UCSD-AML1 (cell line): ENCODE data around the gene DNAJB5.
"Not testable (repeated sequence)": the region's sequence is repeated elsewhere in the genome, so short reads cannot be mapped to it uniquely, and the experiment has no call there.

ENCODE experiments used
- DNase-seq: peaks from one replicate; lab custom pipeline; 2025; ENCODE audit not compliant: unreplicated experiment; lab: John Stamatoyannopoulos, UW

DNAJB5 gene

DNA sequence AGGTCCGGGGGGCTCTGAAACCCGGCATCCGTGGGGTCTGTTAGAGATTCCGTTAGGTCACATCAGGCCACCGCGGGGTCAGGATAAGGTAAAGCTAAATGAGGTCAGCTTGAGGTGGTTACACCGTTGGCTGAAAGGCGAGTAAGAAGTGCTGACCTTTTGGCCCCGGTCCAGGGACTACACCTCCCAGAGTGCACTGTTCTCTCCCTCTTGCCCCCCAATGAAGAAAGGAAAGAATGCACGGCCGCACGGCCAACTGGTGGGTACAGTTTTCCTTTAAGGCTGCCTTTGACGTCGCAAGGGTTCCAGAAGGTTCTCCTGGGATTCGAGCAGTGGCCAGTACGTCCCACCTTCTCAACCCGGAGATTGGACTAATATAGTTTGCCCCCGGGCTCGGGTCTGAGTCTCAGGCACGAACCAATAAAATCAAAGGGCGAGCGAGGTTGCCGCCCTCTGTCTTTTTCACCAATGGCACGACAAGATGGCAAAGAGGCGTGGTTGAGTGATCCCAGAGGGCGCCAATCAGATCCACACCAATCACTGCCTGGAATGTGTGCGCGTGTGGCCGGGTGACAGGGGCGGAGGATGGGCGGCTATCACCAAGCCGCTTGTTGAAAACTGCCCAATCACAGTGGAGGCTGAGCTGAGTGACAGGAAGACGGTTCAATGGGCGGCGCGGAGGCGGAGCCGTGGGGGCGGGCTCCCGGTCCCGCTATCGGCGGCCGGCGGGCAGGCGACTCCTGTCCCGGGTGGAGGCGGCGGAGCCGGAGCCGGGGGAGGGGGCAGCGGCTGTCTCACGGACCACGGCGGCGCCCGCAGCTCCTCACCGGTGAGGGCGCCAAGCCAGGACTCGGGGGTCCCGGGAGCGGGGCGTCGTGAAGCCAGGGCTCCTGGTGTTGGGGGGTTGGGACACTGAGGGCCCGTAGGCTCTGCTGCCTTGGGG, at the start of gene DNAJB5:
Gene DNAJB5 (plus strand): TSS at position 743 of the 943 bp plus-strand sequence. CDS start 886 bp downstream, outside the sequence.
- peak; percentile 94 for DNase-seq

DNA sequence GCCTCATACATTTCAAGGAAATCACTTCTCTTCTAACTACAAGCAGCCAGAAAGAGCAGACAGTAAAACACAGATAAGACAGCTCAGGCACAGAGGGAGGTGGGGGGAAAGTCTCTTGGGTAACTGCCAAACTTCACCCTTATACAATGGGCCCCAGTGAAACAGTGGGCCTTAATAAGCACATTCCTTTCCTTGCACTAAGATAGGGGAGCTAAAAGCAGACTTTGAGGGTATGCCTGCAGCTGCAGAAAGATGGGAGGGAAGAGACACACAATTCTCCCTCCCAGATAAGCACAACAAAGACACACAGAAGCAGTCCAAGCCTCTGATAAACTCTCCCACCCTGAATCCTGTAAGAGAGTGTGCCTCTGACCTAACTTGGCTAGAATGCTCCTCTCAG, 49.6 kb upstream of the DNAJB5 start:
- DNase-seq, result not testable (repeated sequence)

DNA sequence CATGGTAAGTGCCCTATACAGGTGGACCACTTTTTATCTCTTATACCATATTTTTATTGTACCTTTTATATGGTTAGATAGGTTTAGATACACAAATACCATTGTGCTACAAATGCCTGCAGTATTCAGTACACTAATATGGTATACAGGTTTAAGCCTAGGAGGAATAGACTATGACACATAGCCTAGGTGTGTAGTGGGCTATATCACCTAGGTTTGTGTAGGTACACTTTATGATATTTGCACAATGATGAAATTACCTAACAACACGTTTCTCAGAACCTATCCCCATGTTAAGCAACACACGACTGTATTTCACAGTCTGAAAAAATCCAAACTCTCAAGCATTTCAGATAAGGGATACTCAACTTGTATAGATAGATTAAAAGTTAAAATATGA, 41.1 kb upstream of the DNAJB5 start:
- no peak for DNase-seq

DNA sequence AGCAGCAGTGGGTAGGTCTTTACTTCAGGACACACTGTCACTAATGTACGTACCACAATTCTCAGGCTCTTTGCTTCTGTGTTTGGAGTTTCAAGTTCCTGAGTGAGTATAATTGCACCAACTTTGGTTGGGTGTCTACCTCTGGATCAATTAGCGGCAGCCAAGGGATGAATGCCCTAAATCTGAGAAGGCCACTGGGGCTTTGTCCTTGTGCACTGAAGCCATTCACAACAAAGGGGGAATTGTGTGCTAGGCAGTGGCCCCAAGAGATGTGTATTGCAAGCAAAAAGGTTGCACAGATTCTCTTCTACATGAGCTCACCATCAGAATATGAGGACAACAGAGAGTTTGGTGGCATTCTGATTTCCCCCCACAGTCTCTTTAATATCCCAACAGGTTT, 35.3 kb upstream of the DNAJB5 start:
- no peak for DNase-seq

DNA sequence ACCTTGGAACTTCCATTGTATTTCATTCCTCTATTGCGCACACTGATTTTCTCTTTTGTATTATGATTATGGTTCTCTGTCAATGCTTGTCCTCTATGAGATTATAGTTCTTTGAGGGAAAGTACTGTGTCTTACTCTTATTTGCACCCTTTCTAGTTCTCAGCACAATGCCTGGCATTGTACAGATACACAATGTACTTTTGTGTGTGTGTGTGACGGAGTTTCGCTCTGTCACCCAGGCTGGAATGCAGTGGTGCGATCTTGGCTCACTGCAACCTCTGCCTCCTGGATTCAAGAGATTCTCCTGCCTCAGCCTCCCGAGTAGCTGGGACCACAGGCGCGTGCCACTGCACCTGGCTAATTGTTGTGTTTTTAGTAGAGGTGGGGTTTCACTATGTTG, 33.5 kb upstream of the DNAJB5 start:
- DNase-seq, result not testable (repeated sequence)

DNA sequence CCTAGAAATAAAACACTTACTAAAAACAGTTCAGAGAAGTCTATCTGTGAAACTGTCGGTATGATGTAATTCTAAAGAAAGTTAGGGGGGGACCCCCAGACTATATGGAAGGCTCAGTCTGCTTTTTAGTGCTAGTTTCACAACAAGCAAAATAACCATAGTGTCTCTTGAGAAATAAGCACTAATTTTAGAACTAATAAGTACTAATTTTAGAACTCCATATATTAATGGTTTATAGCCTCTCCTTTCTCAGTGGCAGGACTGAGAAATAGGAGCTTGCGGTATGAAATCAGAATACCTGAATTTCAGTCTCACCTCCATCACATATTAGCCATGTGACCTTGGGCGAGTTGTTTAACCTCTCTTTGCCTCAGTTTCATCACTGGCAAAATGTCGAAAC, 32.9 kb upstream of the DNAJB5 start:
- DNase-seq, result no peak

DNA sequence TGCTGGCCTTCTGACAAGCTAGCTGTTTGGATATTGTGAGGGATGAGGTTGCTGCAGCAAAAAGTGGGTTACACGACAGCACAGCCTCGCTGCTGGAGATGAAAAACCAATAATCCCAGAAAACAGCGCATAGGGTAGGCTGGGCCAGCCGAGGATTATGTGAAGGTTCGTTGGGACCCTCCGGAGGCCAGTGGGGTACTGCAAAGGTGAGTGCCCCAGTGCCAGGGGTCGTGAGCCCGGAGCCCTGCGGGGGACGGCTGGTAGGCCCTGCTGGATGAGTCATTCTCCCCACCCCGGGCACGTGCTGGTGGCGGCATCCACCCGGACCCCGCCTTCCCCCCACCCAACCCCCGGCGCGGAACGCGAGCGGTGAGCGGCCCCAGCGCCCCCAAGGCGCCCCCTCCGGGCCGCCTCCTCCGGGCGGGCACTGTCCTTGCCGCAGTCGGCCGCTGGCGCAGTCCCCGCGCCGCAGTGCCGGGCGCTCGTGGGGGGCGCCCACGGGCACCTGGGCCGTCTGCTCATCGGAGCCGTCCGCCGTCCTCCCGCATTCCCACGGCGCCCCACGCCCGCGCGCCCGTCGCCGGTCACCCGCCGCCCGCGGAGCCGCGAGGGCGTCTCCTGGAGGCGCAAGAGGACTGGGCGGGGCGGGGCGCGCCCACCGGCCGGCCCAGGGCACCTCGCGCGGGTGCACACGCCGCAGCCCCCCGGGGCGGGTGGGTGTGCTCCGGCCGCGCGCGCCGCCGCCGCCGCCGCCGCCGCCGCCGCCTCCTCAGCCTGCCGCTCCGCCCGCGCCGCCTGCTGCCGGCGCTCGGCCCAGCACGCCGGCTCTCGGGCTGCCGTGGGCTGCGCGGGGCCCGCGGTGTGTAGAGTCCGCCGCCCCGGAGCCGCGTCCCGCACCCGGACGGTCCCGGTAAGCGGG, 31.8 kb upstream of the DNAJB5 start, which contains the start of gene PHF24:
Gene PHF24 (plus strand): TSS at position 794 of the 919 bp plus-strand sequence. CDS start 13,014 bp downstream, outside the sequence.
- no peak for DNase-seq

DNA sequence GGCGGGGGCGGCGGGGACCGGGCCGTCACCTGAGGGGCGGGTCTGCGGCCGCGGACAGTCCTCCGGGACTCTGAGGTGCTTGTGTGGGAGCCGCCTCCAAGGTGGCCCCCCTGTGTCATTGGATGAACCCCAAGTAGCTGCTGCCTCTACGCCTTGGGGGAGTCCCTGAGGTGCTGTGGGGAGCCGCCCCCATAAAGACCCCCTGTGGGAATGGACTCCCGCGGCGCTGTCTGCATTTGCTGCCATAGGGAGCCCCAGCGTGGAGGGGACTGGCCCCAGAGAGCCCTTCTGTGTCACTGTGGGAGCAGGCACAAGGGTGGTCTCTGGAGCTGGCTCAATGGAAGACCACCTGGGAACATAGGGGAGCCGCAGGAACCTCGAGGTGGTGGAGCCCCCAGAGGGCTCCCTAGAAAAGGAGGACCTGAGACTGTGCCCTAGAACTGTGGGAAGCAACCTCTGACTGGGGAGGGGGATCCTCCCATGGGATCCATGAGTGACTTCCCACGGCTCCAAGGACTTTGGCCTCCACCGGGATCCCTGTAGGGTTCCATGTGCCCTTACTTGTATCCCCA, 31.0 kb upstream of the DNAJB5 start:
- no peak for DNase-seq

DNA sequence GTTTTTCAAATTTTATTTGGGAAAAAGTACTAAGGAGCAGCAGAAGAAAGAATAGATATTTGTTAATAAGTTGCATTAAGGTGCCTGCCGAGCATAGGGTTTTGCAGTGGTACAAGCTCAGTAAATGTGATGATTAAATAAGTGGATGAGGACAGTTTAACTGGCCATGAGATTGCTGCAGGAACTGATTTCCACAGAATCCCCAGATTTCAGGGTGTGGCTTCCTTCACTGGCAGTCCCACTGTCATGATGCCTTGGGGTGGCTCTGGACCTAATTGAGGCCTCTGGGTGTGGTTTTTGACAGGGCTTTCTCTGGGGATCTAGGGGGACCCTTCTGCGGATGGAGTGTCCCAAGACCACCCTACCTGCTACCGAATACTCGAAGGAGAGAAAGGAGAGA, 30.1 kb upstream of the DNAJB5 start:
- no peak for DNase-seq

DNA sequence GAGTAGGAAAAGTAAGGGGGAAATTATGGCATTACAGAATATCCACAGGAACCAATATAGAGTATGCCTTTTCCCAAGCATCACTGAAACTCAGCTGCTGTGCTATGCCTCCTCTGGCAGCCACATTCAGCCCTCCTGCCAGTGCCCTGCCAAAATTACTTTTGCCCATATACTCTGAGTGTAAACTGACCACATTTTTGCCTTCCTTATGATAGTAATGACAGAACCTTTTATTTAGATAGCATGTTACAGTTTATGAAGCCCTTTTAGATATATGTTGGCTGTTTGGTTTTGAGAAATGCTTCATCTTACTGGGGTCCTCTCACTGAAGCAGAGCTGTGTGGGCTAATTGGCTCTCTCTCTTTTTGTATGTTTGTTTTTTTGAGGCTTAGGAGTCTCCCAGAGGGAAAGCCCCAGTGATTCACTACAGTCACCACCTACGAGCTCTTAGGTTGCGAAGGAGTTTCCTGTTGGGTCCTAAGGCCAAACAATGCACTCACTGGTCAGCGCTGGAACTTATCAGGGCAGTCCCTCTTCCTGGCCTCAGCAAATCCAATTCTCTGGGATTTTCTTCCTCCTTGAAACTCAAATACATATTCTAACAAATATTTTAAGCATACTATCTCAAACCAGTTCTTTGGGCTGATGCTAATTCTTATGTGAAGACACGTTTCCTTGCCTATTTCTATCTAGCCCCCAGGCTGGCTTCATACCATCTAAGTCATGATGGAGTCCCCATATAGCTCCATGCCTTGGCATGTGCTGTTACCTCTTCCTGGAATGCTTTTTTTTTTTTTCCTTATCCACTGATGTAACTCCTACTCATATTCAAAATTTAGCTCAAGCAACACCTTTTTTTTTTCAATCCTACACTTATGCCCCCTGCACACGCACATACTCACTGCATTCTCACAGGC, 27.7 kb upstream of the DNAJB5 start:
- no peak for DNase-seq

DNA sequence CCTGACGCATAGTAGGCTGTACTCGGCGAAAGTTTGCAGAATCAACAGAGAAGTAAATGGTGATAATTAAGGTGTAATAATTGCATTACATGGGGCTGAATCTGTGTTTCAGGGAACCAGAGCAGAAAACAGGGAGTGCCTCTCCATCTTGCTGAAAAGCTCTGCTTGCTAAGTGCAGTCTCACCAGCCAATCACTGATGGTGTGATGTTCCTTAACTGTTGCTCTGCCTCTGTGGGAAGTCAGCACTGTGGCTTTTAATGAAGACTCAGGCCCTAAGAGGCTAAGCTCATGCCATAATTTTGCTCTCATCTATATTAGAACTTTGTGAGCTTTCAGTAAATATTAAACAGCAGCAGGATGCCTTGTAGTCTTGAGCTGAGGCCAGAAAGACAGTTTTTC, 27.0 kb upstream of the DNAJB5 start:
- DNase-seq, result no peak

DNA sequence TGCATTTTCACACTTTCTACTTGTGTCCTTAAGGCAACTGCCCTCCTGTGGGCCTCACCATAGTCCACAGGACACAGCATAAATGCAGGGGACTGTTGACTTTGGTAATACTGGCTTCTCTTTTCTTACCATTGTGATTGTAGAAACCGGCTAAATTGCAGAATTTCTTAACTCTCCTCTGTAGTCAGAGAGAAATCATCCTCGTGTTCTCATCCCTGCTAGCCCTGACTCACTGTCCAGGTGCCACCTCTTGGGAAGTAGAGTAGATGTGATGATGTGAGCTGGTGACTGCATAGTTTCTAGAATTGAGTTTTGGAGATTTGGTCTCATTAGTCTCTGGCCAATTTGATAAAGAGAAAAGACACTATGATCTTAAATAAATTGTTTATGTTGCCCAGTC, 26.0 kb upstream of the DNAJB5 start:
- DNase-seq, result no peak

DNA sequence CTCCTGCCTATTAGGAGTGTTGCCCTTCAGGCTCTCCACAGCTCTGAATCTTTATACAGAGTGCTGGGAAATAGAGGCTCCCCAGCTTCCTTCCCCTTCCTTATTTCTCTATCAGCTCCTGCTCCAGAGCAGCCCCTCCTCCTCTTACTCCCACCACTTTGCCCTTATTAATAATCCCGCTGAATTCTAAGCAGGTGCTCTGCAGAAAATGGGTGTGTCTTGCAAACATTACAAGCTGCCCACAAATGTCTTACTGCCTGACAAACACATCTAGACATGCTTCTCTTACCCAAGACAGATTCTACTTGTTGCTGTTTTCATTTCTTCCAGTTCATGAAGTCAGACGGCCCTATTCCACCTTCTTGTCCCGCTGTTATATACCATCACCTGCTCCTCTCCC, 25.1 kb upstream of the DNAJB5 start:
- DNase-seq, result no peak

DNA sequence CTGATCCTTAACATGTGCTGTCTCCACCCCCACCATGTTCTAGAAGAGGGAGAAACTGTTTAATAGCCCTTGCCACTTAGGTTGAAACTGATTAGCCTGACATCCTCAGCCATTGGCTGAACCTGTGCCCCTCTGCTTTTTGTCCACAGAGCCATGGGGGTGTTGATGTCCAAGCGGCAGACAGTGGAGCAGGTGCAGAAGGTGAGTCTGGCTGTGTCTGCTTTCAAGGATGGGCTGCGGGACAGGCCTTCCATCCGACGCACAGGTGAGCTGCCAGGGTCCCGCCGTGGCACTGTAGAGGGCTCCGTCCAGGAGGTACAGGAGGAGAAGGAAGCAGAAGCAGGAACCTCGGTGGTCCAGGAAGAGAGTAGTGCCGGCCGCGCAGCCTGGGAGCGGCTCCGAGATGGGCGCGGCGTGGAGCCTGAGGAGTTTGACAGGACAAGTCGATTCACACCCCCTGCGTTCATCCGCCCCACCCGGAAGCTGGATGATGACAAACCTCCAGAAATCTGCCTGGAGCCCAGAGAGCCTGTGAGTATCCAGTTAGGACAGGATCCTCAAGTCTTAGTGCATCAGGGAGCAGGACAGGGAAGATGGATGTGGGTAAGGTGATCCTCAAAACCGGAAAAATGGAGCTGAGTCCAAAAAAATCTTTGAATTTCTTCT, 18.3 kb upstream of the DNAJB5 start:
- no peak for DNase-seq

DNA sequence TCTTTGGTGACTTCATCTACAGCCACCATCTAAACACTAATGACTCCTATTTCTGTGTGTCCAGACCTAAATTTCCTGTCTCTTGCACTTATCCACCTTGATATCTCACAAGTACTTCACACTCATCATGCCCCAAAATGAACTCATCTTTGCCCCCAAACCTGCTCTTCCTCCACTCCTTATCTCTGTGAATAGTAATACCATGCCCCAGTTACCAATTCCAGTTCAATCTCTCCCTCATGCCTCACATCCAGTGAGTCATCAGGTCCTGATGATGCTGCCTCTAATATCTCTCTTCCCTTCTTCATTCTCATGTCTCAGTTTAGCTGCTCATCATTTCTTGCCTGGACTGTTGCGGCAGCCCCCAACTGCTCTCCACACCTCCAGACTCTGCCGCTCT, 14.9 kb upstream of the DNAJB5 start:
- DNase-seq, result no peak

DNA sequence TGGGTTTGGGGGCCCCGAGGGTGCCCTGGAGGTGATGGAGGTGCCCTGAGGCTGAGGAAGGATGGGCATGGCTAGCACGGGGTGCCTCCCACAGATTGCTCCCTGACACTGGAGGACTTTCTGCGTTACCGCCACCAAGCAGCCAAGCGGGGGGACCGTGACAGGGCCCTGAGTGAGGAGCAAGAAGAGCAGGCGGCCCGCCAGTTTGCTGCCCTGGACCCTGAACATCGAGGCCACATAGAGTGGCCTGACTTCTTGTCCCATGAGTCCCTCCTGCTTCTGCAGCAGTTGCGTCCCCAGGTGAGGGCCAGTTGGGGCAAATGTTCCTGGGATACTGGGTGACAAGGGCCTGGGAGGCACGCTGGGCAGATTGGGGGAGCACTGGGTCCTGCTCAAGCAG, 13.1 kb upstream of the DNAJB5 start:
- no peak for DNase-seq

DNA sequence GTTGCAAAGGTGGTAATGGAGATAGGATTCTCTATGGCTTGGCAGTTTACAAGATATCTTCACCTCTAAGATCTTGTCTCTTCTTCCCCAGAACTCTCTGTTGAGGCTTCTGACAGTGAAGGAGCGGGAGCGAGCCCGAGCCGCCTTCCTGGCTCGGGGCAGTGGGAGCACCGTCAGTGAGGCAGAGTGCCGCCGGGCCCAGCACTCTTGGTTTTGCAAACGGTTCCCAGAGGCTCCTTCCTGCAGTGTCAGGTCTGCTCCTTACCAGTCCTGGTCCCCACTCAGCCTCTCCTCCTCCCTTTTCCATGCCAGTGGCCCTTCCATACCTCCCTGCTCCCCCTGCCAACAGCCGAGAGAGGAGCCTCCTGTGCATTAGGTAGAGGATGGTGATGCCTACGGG, 12.6 kb upstream of the DNAJB5 start:
- DNase-seq, result no peak

DNA sequence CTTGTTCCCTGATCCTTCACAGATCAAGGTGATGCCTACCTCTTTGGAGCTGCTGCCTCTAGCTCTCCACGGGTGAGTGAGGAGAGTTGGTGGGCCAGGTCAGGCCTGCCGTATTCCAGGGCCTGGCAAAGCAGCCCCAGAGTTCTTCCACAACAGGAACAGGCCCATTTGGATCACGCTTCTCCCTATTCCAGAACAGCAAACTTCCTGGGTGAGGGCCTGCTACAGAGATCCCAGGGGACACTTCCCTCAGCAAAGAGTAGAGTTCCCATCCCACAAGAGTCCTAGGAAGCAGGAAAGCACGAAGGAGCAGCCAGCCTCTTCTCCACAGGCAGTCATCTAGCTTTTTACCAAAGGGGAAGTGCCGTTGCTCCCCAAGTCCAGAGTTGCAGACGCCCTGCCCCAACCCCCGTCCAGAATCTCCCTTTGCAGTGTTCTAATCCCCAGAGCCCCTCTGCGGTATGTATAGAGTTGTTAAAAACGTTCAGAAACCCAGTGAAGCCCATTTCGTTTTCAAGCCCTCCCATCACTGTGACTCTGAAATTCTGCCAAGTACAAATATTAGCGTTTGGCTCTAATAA, 9.3 kb upstream of the DNAJB5 start:
- DNase-seq, result no peak

DNA sequence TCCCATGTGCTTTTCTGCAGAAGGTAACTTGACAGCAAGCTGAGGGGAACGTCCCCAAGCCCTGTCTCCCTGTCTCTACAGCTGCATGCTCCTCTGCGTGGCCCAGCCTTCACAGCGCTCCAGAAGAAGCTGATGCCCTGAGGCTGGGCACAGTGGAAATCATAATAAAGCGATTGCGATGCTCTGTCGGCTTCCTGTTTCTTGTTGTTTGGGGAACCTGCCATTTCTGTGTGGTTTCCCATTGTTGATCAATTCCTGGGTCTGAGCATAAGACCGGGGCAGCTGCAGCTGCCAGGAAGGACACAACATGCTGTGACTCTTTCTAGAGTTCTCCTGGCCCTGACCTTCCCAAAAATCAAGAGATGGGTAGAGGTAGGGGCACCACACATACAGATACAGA, 7.2 kb upstream of the DNAJB5 start:
- no peak for DNase-seq
